ENCODE measurements around the gene STT3A. TPM values are rescaled to one million over a fixed set of nuclear protein-coding genes. Genes with fewer than 3 reads are reported as not detected.

STT3A gene
- total and polyA plus RNA-seq, 2 of the 13 experiments (the other 11 are each of a cell fraction or from before 2014, with no cell fraction given) = 229 to 319 TPM

DNA sequence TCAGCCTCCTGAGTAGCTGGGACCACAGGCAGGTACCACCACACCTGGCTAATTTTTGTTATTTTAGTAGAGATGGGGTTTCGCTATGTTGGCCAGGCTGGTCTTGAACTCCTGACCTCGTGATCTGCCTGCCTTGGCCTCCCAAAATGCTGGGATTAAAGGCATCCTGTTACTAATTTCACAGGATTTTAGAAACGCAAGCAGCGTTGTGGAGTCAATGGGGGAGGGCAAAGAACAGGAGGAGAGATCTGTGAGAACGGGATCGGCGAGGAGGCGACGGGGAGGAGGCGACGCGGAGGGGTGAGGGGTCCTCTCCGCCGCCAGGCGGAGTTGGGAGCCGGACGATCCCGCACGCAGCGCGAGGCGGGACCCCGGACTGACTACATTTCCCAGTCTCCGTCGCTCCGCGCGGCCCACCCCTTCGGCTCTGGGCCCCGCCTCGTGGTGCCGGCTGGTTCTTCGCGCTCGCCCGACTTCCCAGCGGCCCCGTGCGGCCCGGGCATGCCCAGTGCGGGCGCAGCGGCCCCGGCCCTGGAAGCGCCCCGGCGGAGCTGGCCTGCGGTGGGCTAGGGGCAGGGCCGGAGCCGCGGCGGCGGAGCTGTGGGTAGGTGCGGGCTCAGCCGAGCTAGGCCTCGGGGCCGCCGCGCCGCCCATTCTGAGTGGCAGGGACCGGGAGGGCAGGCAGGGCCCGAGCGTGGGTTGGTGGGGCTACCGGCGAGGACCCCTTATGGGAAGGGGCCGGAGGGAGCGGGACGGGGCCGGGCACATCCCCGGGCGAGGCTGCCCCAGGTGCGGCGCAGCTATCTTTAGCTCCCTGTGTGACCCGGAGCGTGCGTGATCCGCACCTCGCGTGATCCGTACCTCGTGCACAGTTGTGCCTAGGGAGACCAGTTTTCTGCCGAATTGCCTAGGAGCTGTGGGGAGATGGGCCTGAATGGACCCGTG is 23.4 kb upstream of the STT3A start, which contains the start of gene EI24 (continued):
- TF ChIP-seq TCF7 (IDR thresholded peaks at IDR 0.05; ENCODE audit: low read depth) (no peak), ZKSCAN8 (CRISPR knock-in tag; IDR thresholded peaks at IDR 0.05; ENCODE audit: borderline replicate concordance) (0 out of 2 replicates have a peak, but pooled peaks have one; percentile 27), BRD4 (CRISPR knock-in tag; IDR thresholded peaks at IDR 0.05) (no peak), SAP130 (CRISPR knock-in tag; IDR thresholded peaks at IDR 0.05; ENCODE audit: low read depth) (peak; percentile 71), MXD4 (CRISPR knock-in tag; IDR thresholded peaks at IDR 0.05) (peak; percentile 45), ZNF124 (CRISPR knock-in tag; IDR thresholded peaks at IDR 0.05) (0 out of 2 replicates have a peak, but pooled peaks have one; percentile 53), ZBTB38 (CRISPR knock-in tag; IDR thresholded peaks at IDR 0.05) (peak; percentile 14; the same call in 1 of the 2 replicates), GATAD2A (CRISPR knock-in tag; IDR thresholded peaks at IDR 0.05) (no peak), SPEN (CRISPR knock-in tag; IDR thresholded peaks at IDR 0.05; ENCODE audit: low read depth) (peak; percentile 77), ZNF441 (CRISPR knock-in tag; IDR thresholded peaks at IDR 0.05; ENCODE audit: borderline replicate concordance) (peak; percentile 91; the same call in 1 of the 2 replicates), PTBP1 (IDR thresholded peaks at IDR 0.05; ENCODE audit: low read depth, low read length, poor library complexity, severe bottlenecking) (no peak), ZFP36L1 (CRISPR knock-in tag; IDR thresholded peaks at IDR 0.05) (peak; percentile 61; the same call in 1 of the 2 replicates), KLF11 (CRISPR knock-in tag; IDR thresholded peaks at IDR 0.05) (no peak), ZMYM3 (CRISPR knock-in tag; IDR thresholded peaks at IDR 0.05) (peak; percentile 95), PITX1 (CRISPR knock-in tag; IDR thresholded peaks at IDR 0.05) (peak; percentile 33; the same call in 1 of the 2 replicates), ZNF333 (CRISPR knock-in tag; IDR thresholded peaks at IDR 0.05; ENCODE audit: borderline replicate concordance) (peak; percentile 44; the same call in 1 of the 2 replicates), HNRNPLL (IDR thresholded peaks at IDR 0.05; ENCODE audit: low read depth, low read length, poor library complexity, severe bottlenecking) (peak; percentile 79)
- TF ChIP-seq, protein P1, sequence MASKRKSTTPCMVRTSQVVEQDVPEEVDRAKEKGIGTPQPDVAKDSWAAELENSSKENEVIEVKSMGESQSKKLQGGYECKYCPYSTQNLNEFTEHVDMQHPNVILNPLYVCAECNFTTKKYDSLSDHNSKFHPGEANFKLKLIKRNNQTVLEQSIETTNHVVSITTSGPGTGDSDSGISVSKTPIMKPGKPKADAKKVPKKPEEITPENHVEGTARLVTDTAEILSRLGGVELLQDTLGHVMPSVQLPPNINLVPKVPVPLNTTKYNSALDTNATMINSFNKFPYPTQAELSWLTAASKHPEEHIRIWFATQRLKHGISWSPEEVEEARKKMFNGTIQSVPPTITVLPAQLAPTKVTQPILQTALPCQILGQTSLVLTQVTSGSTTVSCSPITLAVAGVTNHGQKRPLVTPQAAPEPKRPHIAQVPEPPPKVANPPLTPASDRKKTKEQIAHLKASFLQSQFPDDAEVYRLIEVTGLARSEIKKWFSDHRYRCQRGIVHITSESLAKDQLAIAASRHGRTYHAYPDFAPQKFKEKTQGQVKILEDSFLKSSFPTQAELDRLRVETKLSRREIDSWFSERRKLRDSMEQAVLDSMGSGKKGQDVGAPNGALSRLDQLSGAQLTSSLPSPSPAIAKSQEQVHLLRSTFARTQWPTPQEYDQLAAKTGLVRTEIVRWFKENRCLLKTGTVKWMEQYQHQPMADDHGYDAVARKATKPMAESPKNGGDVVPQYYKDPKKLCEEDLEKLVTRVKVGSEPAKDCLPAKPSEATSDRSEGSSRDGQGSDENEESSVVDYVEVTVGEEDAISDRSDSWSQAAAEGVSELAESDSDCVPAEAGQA (IDR thresholded peaks at IDR 0.05; ENCODE audit: low read depth) = no peak
- TF ChIP-seq, protein P1 (CRISPR knock-in tag; IDR thresholded peaks at IDR 0.05; ENCODE audit: borderline replicate concordance) = 0 out of 2 replicates have a peak, but pooled peaks have one; percentile 43
- TF ChIP-seq, protein P2, sequence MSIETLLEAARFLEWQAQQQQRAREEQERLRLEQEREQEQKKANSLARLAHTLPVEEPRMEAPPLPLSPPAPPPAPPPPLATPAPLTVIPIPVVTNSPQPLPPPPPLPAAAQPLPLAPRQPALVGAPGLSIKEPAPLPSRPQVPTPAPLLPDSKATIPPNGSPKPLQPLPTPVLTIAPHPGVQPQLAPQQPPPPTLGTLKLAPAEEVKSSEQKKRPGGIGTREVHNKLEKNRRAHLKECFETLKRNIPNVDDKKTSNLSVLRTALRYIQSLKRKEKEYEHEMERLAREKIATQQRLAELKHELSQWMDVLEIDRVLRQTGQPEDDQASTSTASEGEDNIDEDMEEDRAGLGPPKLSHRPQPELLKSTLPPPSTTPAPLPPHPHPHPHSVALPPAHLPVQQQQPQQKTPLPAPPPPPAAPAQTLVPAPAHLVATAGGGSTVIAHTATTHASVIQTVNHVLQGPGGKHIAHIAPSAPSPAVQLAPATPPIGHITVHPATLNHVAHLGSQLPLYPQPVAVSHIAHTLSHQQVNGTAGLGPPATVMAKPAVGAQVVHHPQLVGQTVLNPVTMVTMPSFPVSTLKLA (IDR thresholded peaks at IDR 0.05) = peak; percentile 43; the same call in 1 of the 2 replicates
- TF ChIP-seq, protein P3, sequence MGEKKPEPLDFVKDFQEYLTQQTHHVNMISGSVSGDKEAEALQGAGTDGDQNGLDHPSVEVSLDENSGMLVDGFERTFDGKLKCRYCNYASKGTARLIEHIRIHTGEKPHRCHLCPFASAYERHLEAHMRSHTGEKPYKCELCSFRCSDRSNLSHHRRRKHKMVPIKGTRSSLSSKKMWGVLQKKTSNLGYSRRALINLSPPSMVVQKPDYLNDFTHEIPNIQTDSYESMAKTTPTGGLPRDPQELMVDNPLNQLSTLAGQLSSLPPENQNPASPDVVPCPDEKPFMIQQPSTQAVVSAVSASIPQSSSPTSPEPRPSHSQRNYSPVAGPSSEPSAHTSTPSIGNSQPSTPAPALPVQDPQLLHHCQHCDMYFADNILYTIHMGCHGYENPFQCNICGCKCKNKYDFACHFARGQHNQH (CRISPR knock-in tag; IDR thresholded peaks at IDR 0.05) = peak; percentile 71; the same call in 1 of the 2 replicates
